ENCODE data around the gene CLDN18.

- TF ChIP-seq CTCF (IDR thresholded peaks at IDR 0.05; ENCODE audit: low read length) (no peak), EZH2 (IDR thresholded peaks at IDR 0.05; ENCODE audit: borderline replicate concordance, low read length) (no peak)
Measured at GRCh38 chr3:138042043-138042442, 32.1 kb downstream of the CLDN18 start.
